ENCODE data around the gene DPF1. TPM values are rescaled to one million over a fixed set of nuclear protein-coding genes. Genes with fewer than 3 reads are reported as not detected.

The DPF1 gene
- total and polyA plus RNA-seq, 2 donors from 2014 or later = not detected

- Histone ChIP-seq H3K9me3 (ENCODE audit: control insufficient read depth in 2 of 3, insufficient read depth in 1 of 3, low read length in 3 of 3) (no peaks in the 10 kb centered on the region), H3K4me1 (ENCODE audit: control insufficient read depth in 2 of 3, insufficient read depth in 2 of 3, low read depth in 1 of 3, low read length in 3 of 3) (peaks cover 0 to 9% (median 4%) of the 10 kb centered on the region in 3 donors), H3K9ac (ENCODE audit: low read length in 3 of 3) (peak overlapping the region in 1 of 3 donors; percentile 52), H3K27me3 (ENCODE audit: control insufficient read depth, insufficient read depth, low read length) (no peaks in the 10 kb centered on the region), H3K27ac (ENCODE audit: low read depth in 2 of 2, low read length in 2 of 2) (peak overlapping the region; percentile 83 to 89), H3K36me3 (ENCODE audit: control insufficient read depth in 2 of 3, insufficient read depth in 3 of 3, low read length in 3 of 3) (no peaks in the 10 kb centered on the region), H3K4me3 (ENCODE audit: low read length in 3 of 3) (peak overlapping the region in 1 of 3 donors; percentile 19)
- FAIRE-seq (no peak), DNase-seq (no peak)
- no peak for TF ChIP-seq CTCF (IDR thresholded peaks at IDR 0.05; ENCODE audit: borderline replicate concordance, extremely low read depth, insufficient read depth)
- intact Hi-C loops (cut with DNase I) = no loop called here
Measured at GRCh38 chr19:38253788-38254187, 29.8 kb upstream of the DPF1 start.

- no peaks in the 10 kb centered on the region for H3K36me3 ChIP-seq (ENCODE audit: control insufficient read depth in 2 of 3, insufficient read depth in 3 of 3, low read length in 3 of 3)
- no peaks in the 10 kb centered on the region for H3K9me3 ChIP-seq (ENCODE audit: control insufficient read depth in 2 of 3, insufficient read depth in 1 of 3, low read length in 3 of 3)
- DNase-seq (peak in 3 of 5 donors; percentile 62 to 86 (median 66)), FAIRE-seq (no peak)
- H3K4me1 ChIP-seq (ENCODE audit: control insufficient read depth in 2 of 3, insufficient read depth in 2 of 3, low read depth in 1 of 3, low read length in 3 of 3) = peaks cover 0 to 9% (median 4%) of the 10 kb centered on the region in 3 donors
- TF ChIP-seq CTCF (IDR thresholded peaks at IDR 0.05; ENCODE audit: borderline replicate concordance, extremely low read depth, insufficient read depth) = no peak
- H3K4me3 ChIP-seq (ENCODE audit: low read length in 3 of 3) = peak overlapping the region in 1 of 3 donors; percentile 19
- H3K27me3 ChIP-seq (ENCODE audit: control insufficient read depth, insufficient read depth, low read length) = no peaks in the 10 kb centered on the region
- intact Hi-C loops (cut with DNase I) = no loop called here
- H3K9ac ChIP-seq (ENCODE audit: low read length in 3 of 3) = peak overlapping the region in 1 of 3 donors; percentile 52
- peak overlapping the region; percentile 83 to 89 for H3K27ac ChIP-seq (ENCODE audit: low read depth in 2 of 2, low read length in 2 of 2)
Measured at GRCh38 chr19:38252941-38253691, 29.1 kb upstream of the DPF1 start.

GRCh38 chr19:38252385-38252784, 28.4 kb upstream of the DPF1 start:
- H3K4me3 ChIP-seq (ENCODE audit: low read length in 3 of 3) = peak overlapping the region in 2 of 3 donors; percentile 6 to 19
- DNase-seq (no peak), FAIRE-seq (no peak)
- H3K4me1 ChIP-seq (ENCODE audit: control insufficient read depth in 2 of 3, insufficient read depth in 2 of 3, low read depth in 1 of 3, low read length in 3 of 3) = peaks cover 0 to 9% (median 4%) of the 10 kb centered on the region in 3 donors
- intact Hi-C loops (cut with DNase I) = no loop called here
- no peaks in the 10 kb centered on the region for H3K9me3 ChIP-seq (ENCODE audit: control insufficient read depth in 2 of 3, insufficient read depth in 1 of 3, low read length in 3 of 3)
- no peak for TF ChIP-seq CTCF (IDR thresholded peaks at IDR 0.05; ENCODE audit: borderline replicate concordance, extremely low read depth, insufficient read depth)
- H3K36me3 ChIP-seq (ENCODE audit: control insufficient read depth in 2 of 3, insufficient read depth in 3 of 3, low read length in 3 of 3) = no peaks in the 10 kb centered on the region
- H3K27me3 ChIP-seq (ENCODE audit: control insufficient read depth, insufficient read depth, low read length) = no peaks in the 10 kb centered on the region
- peak overlapping the region in 2 of 3 donors; percentile 8 to 46 for H3K9ac ChIP-seq (ENCODE audit: low read length in 3 of 3)
- H3K27ac ChIP-seq (ENCODE audit: low read depth in 2 of 2, low read length in 2 of 2) = peak overlapping the region; percentile 83 to 89
